HepG2 (cell line): ENCODE results near the gene YIF1B. TPM values are rescaled to one million over a fixed set of nuclear protein-coding genes. Genes with fewer than 3 reads are reported as not detected.

ENCODE experiments used
- ATAC-seq: fragments of 200-7000 bp; cut with Tn5 transposase; 3 replicates; pipeline ENCODE4 v1.9.1; 2020; ENCODE audit warnings: mild to moderate bottlenecking, moderate library complexity
- BruUV-seq: library from RNA; stranded (reverse); fragments of 400-500 nt; replicated peaks from 2 replicates; lab custom pipeline; 2021; lab: Mats Ljungman, UMichigan
- CTCF ChIA-PET: fragments of 300-600 bp; formaldehyde crosslinking; extraction: SDS; loops from one replicate; lab custom pipeline; 2021; ENCODE audit warnings: low total read pairs, inconsistent platforms, low intra/inter-chr PET ratio; lab: Yijun Ruan, JAX
- POLR2A ChIA-PET: fragments of 350-600 bp; sonication (Branson Sonifier 250); formaldehyde crosslinking; loops from one replicate; lab custom pipeline; 2020; ENCODE audit warnings: antibody characterized with exemption, inconsistent platforms; lab: Yijun Ruan, JAX
- DNase-seq: peaks from one replicate; pipeline ENCODE4 v3.0.0-alpha.2; 2015; ENCODE audit warnings: low spot score
- FAIRE-seq: peaks from 3 replicates; lab custom pipeline; 2011; peaks lifted over from hg19 to GRCh38; lab: Jason Lieb, UNC
- H2AFZ ChIP-seq: one replicate; pipeline ENCODE4 v1.6.1; 2011; ENCODE audit warnings: low read length, inconsistent platforms
- H3K27ac ChIP-seq: fragments of 300-600 bp; 3 replicates; pipeline ENCODE4 v1.8.0; 2011; ENCODE audit warnings: mixed run types, mild to moderate bottlenecking, mixed read lengths, low read length, inconsistent platforms; ENCODE audit not compliant: insufficient read depth; ENCODE audit errors: extremely low read length
- H3K27me3 ChIP-seq, 2 experiments: fragments of 200-600 bp in 1 of 2; 2 replicates in 1 of 2; 3 replicates in 1 of 2; pipeline versions ENCODE4 v1.6.0 to v1.8.0; 2011; ENCODE audit warnings: low read length in 2 of 2, mild to moderate bottlenecking in 2 of 2, moderate library complexity in 2 of 2, inconsistent platforms in 1 of 2; ENCODE audit not compliant: insufficient read depth in 2 of 2, control insufficient read depth in 1 of 2
- H3K36me3 ChIP-seq, 2 experiments: fragments of 200-600 bp in 1 of 2; replicated peaks in 1 of 2; 2 replicates in 1 of 2; 3 replicates in 1 of 2; pipeline versions ENCODE4 v1.5.1 to v1.8.0; 2011; ENCODE audit warnings: low read length in 2 of 2, inconsistent platforms in 1 of 2; ENCODE audit not compliant: insufficient read depth in 2 of 2, control insufficient read depth in 1 of 2
- H3K4me1 ChIP-seq: 2 replicates; pipeline ENCODE4 v1.5.1; 2012; ENCODE audit warnings: low read length, inconsistent platforms; ENCODE audit not compliant: insufficient read depth
- H3K4me2 ChIP-seq: 2 replicates; pipeline ENCODE4 v1.6.0; 2011; ENCODE audit warnings: low read depth, low read length, inconsistent platforms
- H3K4me3 ChIP-seq, 3 experiments: fragments of 200-600 bp in 1 of 3; sonication (generic), shearing (Covaris generic) in 1 of 3; replicated peaks in 1 of 3; 2 replicates each; pipeline ENCODE4 v1.5.1; 2011 to 2016; ENCODE audit warnings: low read length in 3 of 3, inconsistent platforms in 2 of 3, low read depth in 2 of 3, mild to moderate bottlenecking in 2 of 3, control low read depth in 1 of 3, mixed read lengths in 1 of 3; ENCODE audit not compliant: insufficient read depth in 1 of 3
- H3K79me2 ChIP-seq: one replicate; pipeline ENCODE4 v1.6.1; 2011; ENCODE audit warnings: low read length, inconsistent platforms; ENCODE audit not compliant: insufficient read depth
- H3K9ac ChIP-seq: 2 replicates; pipeline ENCODE4 v1.6.0; 2011; ENCODE audit warnings: mild to moderate bottlenecking, low read depth, low read length, inconsistent platforms; ENCODE audit not compliant: insufficient read depth
- H3K9me3 ChIP-seq: 2 replicates; pipeline ENCODE4 v1.5.1; 2012; ENCODE audit warnings: mild to moderate bottlenecking, low read length
- H4K20me1 ChIP-seq: 2 replicates; pipeline ENCODE4 v1.6.0; 2011; ENCODE audit warnings: inconsistent platforms, mild to moderate bottlenecking, low read length, moderate library complexity; ENCODE audit not compliant: insufficient read depth
- BRF2 ChIP-seq: sonication (generic); formaldehyde crosslinking; IDR thresholded peaks from 2 replicates; pipeline ENCODE4 v1.8.1; 2022; ENCODE audit warnings: mild to moderate bottlenecking, missing genetic modification reagents
- CHCHD3 ChIP-seq: sonication (generic); formaldehyde crosslinking; IDR thresholded peaks from 2 replicates; pipeline ENCODE4 v1.8.0; 2022; ENCODE audit warnings: mild to moderate bottlenecking, missing genetic modification reagents, moderate library complexity
- ELK4 ChIP-seq: sonication (generic); formaldehyde crosslinking; IDR thresholded peaks from 2 replicates; pipeline ENCODE4 v1.9.0; 2021; ENCODE audit warnings: missing genetic modification reagents, borderline replicate concordance
- FOSL2 ChIP-seq: sonication (generic); formaldehyde crosslinking; IDR thresholded peaks from 2 replicates; pipeline ENCODE4 v1.4.0; 2020; ENCODE audit warnings: missing genetic modification reagents
- FOXP1 ChIP-seq, 2 experiments: fragments of 450-650 bp in 1 of 2; IDR thresholded peaks; 2 replicates each; pipeline ENCODE4 v1.6.1; 2017 to 2018; ENCODE audit warnings: antibody characterized with exemption in 1 of 2
- KLF12 ChIP-seq: sonication (generic); formaldehyde crosslinking; IDR thresholded peaks from 2 replicates; pipeline ENCODE4 v1.4.0; 2020; ENCODE audit warnings: missing genetic modification reagents, borderline replicate concordance
- MBD4 ChIP-seq: IDR thresholded peaks from 2 replicates; pipeline ENCODE4 v1.6.1; 2012; ENCODE audit warnings: low read length, inconsistent platforms, borderline replicate concordance
- PCBP1 ChIP-seq: fragments of 200-400 bp; formaldehyde crosslinking; IDR thresholded peaks from 2 replicates; pipeline ENCODE4 v1.6.1; 2017; ENCODE audit warnings: mild to moderate bottlenecking, low read depth, low read length, borderline replicate concordance
- POLR2G ChIP-seq: fragments of 200-400 bp; formaldehyde crosslinking; IDR thresholded peaks from 2 replicates; pipeline ENCODE4 v1.6.1; 2018; ENCODE audit warnings: mild to moderate bottlenecking, low read depth, low read length, moderate library complexity
- RARA ChIP-seq: IDR thresholded peaks from 2 replicates; pipeline ENCODE4 v1.6.1; 2016; ENCODE audit warnings: missing genetic modification reagents, missing compliant biosample characterization
- ZNF414 ChIP-seq: sonication (generic); formaldehyde crosslinking; IDR thresholded peaks from 2 replicates; pipeline ENCODE4 v1.5.0; 2020; ENCODE audit warnings: missing genetic modification reagents
- ZUFSP ChIP-seq: sonication (generic); formaldehyde crosslinking; IDR thresholded peaks from 2 replicates; pipeline ENCODE4 v1.9.0; 2021; ENCODE audit warnings: missing genetic modification reagents, mild to moderate bottlenecking, borderline replicate concordance
- WGBS: methylation state at CpG from one replicate; pipeline ENCODE4 v1.1.6; 2017; ENCODE audit warnings: low lambda C conversion rate; 5-methylcytosine and 5-hydroxymethylcytosine counted together
- in situ Hi-C: cut with HindIII; loops from 2 replicates; pipeline ENCODE4 v1.10.0; 2017; ENCODE audit warnings: low pct_unique_long_range_greater_than_20kb; ENCODE audit not compliant: extremely low pct_ligation_motif_present
- intact Hi-C: fragments of 100-400 bp; cut with micrococcal nuclease; formaldehyde crosslinking; loops from one replicate; pipeline ENCODE4 v1.10.0; 2022; ENCODE audit not compliant: unreplicated experiment
- polyA plus RNA-seq, 8 experiments: library from polyadenylated mRNA; depleted of rRNA in 3 of 8; stranded (reverse) in 7 of 8; unstranded in 1 of 8; fragments of >200 nt; fragmentation: Illumina TruSeq in 4 of 8; extraction: Trizol in 4 of 8; gene quantifications; 2 replicates each; pipeline versions ENCODE4 v1.2.1 to v1.2.3, GENCODE V29; 2011 to 2016; ENCODE audit warnings: low read depth in 4 of 8, missing spikeins in 1 of 8, mixed read lengths in 1 of 8; ENCODE audit not compliant: insufficient read depth in 1 of 8
- total RNA-seq, 5 experiments: library from RNA; depleted of rRNA; stranded (reverse); fragments of >200 nt; fragmentation: Illumina TruSeq; extraction: Trizol; gene quantifications; 2 replicates each; pipeline ENCODE4 v1.2.3, GENCODE V29; 2016; ENCODE audit warnings: low read depth in 1 of 5

Gene YIF1B
- total and polyA plus RNA-seq, 2 of the 13 experiments (the other 11 are each of a cell fraction or from before 2014, with no cell fraction given) = 41.4 to 85.2 TPM

- Histone ChIP-seq H4K20me1 (no peaks in the 10 kb centered on the region), H3K9me3 (no peaks in the 10 kb centered on the region), H3K27ac (no peak overlapping the region), H3K4me3 (no peak overlapping the region), H3K4me1 (peaks cover 60% of the 10 kb centered on the region)
- WGBS = 22% methylated on average over 5 of the region's 5 CpGs
- DNase-seq = no peak
- POLR2A ChIA-PET = no interaction called here
- intact Hi-C loops (no loop called here), in situ Hi-C loops (no loop called here)
- no peak for FAIRE-seq
- BruUV-seq = no TSS peak
- ATAC-seq = no peak; the same call in 2 of the 3 replicates
- TF ChIP-seq CHCHD3 (CRISPR knock-in tag) = no peak
- no peak for TF ChIP-seq RARA
- 0 out of 2 replicates have a peak, but pooled peaks have one; percentile 18 for TF ChIP-seq FOSL2 (CRISPR knock-in tag)
- TF ChIP-seq ZUFSP (CRISPR knock-in tag) = no peak
- TF ChIP-seq PCBP1 = no peak
- TF ChIP-seq, all 625 proteins: peak for 1
- CTCF ChIA-PET = no interaction called here
- H3K79me2 ChIP-seq = no peaks in the 10 kb centered on the region
- H3K9ac ChIP-seq = no peak overlapping the region
- no peaks in the 10 kb centered on the region for H3K36me3 ChIP-seq
- H2AFZ ChIP-seq = no peak overlapping the region
- H3K4me2 ChIP-seq = no peak overlapping the region
- peaks cover 1 to 3% of the 10 kb centered on the region in 2 experiments; a peak in 1 of 5 replicates for H3K27me3 ChIP-seq
These were observed 45.1 kb downstream of the YIF1B start for GRCh38 chr19:38270587-38271167.

GRCh38 chr19:38268539-38268938, 47.2 kb downstream of the YIF1B start:
- Histone ChIP-seq H3K9me3 (no peaks in the 10 kb centered on the region), H3K27ac (no peak overlapping the region), H3K4me1 (peaks cover 73% of the 10 kb centered on the region), H3K4me2 (peak overlapping the region; percentile 1; the same call in 1 of the 2 replicates), H2AFZ (no peak overlapping the region), H3K36me3 (no peaks in the 10 kb centered on the region), H3K27me3 (peaks cover 0 to 6% of the 10 kb centered on the region in 2 experiments; a peak in 2 of 5 replicates), H3K9ac (no peak overlapping the region), H4K20me1 (no peaks in the 10 kb centered on the region), H3K79me2 (no peaks in the 10 kb centered on the region), H3K4me3 (no peak overlapping the region; a peak in 1 of 6 replicates)
- in situ Hi-C loops = no loop called here
- no peak for FAIRE-seq
- no TSS peak for BruUV-seq
- ChIA-PET POLR2A (no interaction called here), CTCF (interaction anchor here (0.6 kb wide), 1 partner anchor 54 kb away, joined by 3 read pairs; no protein-coding TSS in a partner anchor)
- no peak for DNase-seq
- intact Hi-C loops = no loop called here
- no peak for ATAC-seq
- WGBS = 54% methylated on average over 8 of the region's 8 CpGs
- TF ChIP-seq POLR2G = no peak
- TF ChIP-seq ZNF414 (CRISPR knock-in tag) = no peak
- no peak for TF ChIP-seq BRF2 (CRISPR knock-in tag)
- no peak for TF ChIP-seq KLF12 (CRISPR knock-in tag)
- no peak for TF ChIP-seq FOXP1 (IDR thresholded peaks at IDR 0.05)
- TF ChIP-seq FOXP1 (CRISPR knock-in tag; IDR thresholded peaks at IDR 0.05) = no peak
- no peak for TF ChIP-seq MBD4
- TF ChIP-seq ELK4 (CRISPR knock-in tag) = no peak
